Pons (tissue), 1 donor: ENCODE measurements around the gene CD3G.

Experiments
- DNase-seq: peaks from one replicate; pipeline ENCODE4 v3.0.0-alpha.2; 2016; ENCODE audit warnings: low spot score

CD3G gene

GRCh38 chr11:118325283-118325682, 18.9 kb upstream of the CD3G start:
- no peak for DNase-seq

DNA sequence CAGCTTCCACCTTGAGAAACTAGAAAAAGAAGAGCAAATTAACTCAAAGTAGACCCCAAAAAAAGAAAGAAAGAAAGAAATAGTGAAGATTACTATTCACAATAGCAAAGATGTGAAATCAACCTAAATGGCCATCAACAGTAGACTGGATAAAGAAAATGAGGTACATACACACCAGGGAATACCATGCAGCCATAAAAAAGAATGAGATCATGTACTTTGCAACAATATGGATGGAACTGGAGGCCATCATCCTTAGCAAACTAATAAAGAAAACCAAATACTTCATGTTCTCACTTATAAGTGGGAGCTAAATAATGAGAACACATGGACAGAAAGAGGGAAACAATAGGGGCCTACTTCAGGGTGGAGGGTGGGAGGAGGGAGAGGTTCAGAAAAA, 15.4 kb upstream of the CD3G start:
- no peak for DNase-seq

GRCh38 chr11:118334745-118335144, 9.4 kb upstream of the CD3G start:
- peak; percentile 17 for DNase-seq

- no peak for DNase-seq
Observed at GRCh38 chr11:118338637-118339061, 5.5 kb upstream of the CD3G start.

DNA sequence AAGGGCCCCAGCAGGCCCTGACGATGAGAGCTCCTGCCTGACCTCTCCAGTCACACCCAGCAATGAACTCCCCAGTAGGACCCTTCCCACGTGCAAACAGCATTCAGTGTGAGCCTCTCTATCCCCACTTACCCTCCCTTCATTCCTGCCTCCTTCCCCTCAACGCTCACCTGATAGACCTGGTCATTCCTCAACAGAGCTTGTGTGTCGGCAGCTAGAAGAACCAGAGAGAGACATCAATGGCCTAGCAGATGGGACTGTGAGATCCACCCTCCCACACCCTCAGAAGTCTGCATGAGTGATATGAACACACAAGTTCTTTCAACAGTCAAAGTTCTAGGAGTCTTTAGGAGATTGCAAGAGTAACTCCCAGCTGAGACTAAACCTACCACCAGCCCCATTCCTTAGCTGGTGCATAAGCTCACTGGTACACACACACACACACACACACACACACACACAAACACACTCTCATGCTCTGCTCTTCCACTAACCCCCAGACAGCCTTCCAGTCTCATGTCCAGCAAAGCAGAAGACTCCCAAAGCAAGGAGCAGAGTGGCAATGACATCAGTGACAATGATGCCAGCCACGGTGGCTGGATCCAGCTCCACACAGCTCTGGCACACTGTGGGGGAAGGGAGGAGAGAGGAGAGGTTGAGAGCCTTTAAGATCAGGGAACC, 4.7 kb upstream of the CD3G start:
- DNase-seq, result no peak

- DNase-seq, result no peak
Observed at GRCh38 chr11:118340449-118340848, 3.7 kb upstream of the CD3G start.

GRCh38 chr11:118341261-118341660, 2.9 kb upstream of the CD3G start:
- DNase-seq, result no peak

DNA sequence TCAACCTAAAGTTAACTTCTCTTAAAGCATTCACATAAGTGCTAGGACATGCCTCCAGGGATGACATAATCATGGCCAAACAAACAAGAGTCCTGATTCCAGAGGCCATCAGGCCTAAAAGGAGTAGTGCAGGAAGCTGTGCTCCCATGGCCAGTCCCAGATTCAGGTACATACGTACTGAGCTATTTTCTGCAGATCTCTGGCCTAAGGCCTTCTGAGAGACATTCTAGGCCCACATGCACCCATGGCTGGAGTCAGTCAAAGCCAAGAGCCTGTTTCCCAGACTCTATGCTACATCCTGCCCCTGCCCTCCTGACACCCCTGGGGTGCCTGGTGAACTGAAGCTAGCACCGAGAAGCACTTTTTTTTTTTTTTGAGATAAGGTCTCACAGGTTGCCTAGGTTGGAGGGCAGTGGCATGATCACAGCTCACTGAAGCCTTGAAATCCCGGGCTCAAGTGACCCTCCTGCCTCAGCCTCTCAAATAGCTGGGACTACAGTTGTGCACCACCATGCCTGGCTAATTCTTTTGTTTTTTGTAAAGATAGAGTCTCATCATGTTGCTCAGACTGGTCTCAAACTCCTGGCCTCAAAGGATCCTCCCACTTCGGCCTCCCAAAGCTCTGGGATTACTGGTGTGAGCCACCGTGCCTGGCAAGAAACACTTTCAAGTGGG, 2.2 kb upstream of the CD3G start:
- DNase-seq, result no peak

DNA sequence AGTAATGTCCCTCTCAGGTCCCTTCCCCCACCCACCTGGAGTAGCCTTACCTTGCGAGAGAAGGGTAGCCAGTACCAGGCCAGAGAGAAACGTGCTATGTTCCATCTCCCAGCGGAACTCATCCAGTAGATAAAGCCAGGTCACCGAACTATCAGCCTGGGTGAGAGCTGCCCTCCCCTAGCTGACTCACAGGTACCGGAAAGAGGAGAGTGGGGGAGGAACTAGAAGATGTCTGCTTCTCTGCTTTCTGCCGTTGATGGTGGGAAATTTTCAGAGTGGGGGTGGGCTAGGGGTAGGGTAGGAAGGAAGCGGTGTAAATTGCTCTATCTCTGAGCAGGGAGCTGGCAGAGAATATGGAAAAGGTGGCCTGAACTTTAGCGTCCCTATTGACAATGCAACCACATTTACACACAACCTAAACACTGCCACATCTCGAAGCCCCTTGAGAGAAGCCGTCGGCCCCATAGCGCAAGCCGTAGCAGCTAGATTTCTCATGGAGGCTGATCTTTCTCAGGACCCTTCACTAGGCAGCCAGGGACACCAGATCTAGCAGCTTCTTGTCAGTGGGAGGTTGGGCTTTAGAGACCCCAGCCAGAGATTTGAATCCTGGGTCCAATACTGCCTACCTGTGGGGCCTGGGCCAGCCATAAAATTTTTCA, 1.5 kb upstream of the CD3G start, which contains the start of gene CD3D:
Gene CD3D, minus strand, starts transcription at position 203 of the 659 bp plus-strand sequence. Its CDS starts 98 bp downstream, at position 105.
- no peak for DNase-seq

GRCh38 chr11:118343248-118343647, 896 bp upstream of the CD3G start:
- DNase-seq, result no peak

GRCh38 chr11:118349475-118349874, 5.3 kb downstream of the CD3G start:
- DNase-seq, result no peak

DNA sequence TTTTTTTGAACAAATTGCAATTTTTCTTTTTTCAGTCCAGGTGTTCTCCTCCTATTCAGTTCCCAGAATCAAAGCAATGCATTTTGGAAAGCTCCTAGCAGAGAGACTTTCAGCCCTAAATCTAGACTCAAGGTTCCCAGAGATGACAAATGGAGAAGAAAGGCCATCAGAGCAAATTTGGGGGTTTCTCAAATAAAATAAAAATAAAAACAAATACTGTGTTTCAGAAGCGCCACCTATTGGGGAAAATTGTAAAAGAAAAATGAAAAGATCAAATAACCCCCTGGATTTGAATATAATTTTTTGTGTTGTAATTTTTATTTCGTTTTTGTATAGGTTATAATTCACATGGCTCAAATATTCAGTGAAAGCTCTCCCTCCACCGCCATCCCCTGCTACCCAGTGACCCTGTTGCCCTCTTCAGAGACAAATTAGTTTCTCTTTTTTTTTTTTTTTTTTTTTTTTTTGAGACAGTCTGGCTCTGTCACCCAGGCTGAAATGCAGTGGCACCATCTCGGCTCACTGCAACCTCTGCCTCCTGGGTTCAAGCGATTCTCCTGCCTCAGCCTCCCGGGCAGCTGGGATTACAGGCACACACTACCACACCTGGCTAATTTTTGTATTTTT, 9.1 kb downstream of the CD3G start:
- DNase-seq, result peak; percentile 50

DNA sequence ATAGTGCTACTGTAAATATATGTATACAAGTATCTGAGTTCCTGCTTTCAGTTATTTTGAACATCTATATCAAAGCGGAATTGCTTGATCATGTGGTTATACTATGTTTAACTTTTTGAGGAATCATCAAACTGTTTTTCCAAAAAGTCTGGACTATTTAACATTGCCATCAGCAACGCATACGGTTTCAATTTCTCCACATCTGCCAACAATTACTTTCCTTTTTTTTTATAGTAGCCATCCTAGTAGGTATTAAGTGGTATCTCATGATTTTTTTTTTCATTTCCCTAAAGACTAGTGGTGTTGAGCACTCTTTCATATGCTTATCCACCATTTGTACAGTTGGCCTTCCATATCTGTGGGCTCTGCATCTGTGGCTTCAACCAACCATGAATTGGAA, 13.9 kb downstream of the CD3G start:
- no peak for DNase-seq

DNA sequence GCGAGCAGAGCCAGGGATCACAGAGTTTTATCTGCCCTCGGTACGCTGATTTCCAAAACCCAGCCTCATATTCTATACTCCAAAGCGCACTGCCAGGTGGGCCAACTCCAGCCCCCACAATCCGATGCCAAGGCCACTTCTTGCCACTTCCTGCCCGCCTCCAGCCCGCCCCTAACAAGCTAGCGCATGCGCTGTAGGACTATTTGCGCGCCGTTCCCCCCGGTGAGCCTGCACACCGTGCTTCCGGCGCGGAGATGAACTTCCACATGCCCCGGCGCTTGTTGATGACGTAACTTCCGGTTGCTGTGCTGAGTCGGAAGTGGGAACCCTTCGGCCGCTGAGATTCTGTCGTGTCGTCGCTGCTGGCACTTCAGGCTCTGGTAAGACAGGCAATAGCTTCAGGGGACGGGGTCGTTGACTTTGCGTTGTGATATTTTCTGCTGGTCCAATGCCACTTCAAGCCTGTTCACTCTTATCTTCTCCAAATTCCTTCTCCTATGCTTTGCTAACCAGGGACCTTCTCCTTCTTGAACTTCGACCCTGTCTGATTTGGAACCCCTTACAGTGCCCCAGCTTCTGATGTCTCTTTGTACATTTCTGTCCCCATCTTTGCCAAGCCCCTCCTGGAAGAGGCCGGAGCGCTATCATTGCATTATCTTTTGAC, 15.3 kb downstream of the CD3G start, which contains the start of gene UBE4A:
Gene UBE4A, plus strand, starts transcription at position 306 of the 664 bp plus-strand sequence. CDS start 5,481 bp downstream, outside the sequence.
- DNase-seq, result peak; percentile 93

GRCh38 chr11:118364956-118365615, 20.9 kb downstream of the CD3G start:
- DNase-seq, result no peak

DNA sequence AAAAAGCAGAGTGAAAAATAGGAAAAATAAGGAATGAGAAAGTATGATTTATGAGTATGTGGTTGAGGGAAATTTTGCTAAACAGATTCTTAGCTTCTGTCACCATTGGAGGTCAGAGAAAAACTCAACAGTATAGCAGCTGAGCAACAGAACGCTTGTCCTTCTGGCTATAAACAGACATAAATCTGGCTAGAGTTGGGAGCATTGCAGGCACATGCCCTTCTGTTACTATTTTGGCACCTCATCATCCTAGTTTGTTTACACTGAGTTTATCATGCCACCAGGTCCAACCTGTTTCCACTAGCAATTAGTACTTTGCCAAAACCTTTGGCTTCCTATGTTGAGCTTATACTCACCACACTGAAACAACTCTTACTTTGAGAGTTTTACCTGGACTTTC, 22.1 kb downstream of the CD3G start:
- no peak for DNase-seq

GRCh38 chr11:118370774-118371173, 26.6 kb downstream of the CD3G start:
- DNase-seq, result no peak

DNA sequence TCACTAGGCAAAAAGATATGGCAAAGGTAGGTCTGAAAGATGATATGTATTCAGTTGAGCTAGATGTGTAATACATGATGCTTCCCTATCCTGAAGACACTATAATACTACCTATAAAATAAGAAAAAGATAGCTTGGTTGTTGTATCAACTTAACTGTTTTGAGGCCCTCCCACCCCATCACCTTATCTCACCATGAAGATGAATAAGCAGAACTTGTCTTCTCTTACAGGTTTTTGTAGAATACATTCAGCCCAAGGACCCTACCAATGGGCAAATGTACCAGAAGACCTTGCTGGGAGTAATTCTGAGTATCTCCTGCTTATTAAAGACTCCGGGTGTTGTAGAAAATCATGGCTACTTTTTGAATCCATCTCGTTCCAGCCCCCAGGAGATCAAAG, 29.1 kb downstream of the CD3G start:
- DNase-seq, result no peak

GRCh38 chr11:118373871-118374270, 29.7 kb downstream of the CD3G start:
- DNase-seq, result no peak

GRCh38 chr11:118374729-118375128, 30.6 kb downstream of the CD3G start:
- DNase-seq, result no peak

DNA sequence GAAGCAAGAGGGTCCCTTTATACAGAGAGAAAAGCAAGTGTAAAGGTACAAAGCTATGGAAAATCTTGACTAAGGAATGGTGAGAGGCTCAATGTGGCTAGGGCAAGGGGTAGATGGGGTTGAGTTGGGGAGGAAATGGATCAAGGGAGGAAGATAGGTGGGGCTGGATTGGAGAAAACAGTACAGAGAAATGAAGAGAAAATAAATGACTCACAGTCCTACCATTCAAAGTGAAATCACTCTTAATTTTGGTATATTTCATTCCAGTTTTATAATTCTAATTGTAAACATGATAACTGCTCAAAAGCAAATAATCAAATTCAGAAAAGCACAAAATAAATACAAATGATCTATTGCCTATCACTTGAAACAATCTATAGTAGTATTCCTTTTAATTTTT, 31.8 kb downstream of the CD3G start:
- DNase-seq, result no peak
